ENCODE measurements around the gene MAGT1.

DNA sequence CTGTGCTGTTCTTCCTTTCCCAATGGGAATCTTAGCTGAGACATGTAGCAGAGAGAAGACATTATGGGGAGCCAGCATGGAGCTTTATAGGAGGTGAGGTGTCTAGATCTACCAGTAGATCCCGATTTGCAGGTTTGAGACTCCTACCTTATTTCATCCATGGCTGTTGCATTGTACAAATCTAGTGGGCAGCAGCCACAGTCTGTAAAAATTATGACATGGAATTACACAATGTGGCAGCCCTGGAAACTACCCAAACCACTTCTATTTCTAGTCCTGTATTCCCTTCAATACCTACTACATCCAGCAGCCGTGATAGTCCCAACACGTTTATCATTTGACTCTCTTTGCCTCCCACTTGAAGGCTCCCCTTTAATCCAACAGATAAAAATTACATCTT, 23.3 kb upstream of the MAGT1 start:
- TF ChIP-seq, protein P1, sequence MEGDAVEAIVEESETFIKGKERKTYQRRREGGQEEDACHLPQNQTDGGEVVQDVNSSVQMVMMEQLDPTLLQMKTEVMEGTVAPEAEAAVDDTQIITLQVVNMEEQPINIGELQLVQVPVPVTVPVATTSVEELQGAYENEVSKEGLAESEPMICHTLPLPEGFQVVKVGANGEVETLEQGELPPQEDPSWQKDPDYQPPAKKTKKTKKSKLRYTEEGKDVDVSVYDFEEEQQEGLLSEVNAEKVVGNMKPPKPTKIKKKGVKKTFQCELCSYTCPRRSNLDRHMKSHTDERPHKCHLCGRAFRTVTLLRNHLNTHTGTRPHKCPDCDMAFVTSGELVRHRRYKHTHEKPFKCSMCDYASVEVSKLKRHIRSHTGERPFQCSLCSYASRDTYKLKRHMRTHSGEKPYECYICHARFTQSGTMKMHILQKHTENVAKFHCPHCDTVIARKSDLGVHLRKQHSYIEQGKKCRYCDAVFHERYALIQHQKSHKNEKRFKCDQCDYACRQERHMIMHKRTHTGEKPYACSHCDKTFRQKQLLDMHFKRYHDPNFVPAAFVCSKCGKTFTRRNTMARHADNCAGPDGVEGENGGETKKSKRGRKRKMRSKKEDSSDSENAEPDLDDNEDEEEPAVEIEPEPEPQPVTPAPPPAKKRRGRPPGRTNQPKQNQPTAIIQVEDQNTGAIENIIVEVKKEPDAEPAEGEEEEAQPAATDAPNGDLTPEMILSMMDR (IDR thresholded peaks at IDR 0.05): no peak
- no peak for TF ChIP-seq POLR2A (IDR thresholded peaks at IDR 0.05)
